HCT116 (cell line): Measurements from ENCODE around the gene PRSS53. TPM values are rescaled to one million over a fixed set of nuclear protein-coding genes. Genes with fewer than 3 reads are reported as not detected.

ENCODE experiments used
- ATAC-seq: fragments of 200-7000 bp; cut with Tn5 transposase; 2 replicates; pipeline ENCODE4 v1.9.1; 2020; ENCODE audit warnings: mild to moderate bottlenecking, moderate library complexity
- BruUV-seq: library from RNA; stranded (reverse); fragments of 400-500 nt; replicated peaks from 2 replicates; lab custom pipeline; 2021; lab: Mats Ljungman, UMichigan
- CTCF ChIA-PET: fragments of 300-600 bp; sonication (Branson Sonifier 250); formaldehyde crosslinking; loops from one replicate; lab custom pipeline; 2021; ENCODE audit warnings: antibody characterized with exemption; lab: Charles Lee
- POLR2A ChIA-PET: fragments of 300-600, 350-600 bp; sonication (Branson Sonifier 250); formaldehyde crosslinking; loops from one replicate; lab custom pipeline; 2021; ENCODE audit warnings: antibody characterized with exemption; lab: Charles Lee
- RAD21 ChIA-PET, 2 experiments: fragments of 300-600 bp; sonication (Branson Sonifier 250); formaldehyde crosslinking; loops; one replicate each; lab custom pipeline; 2023; ENCODE audit warnings: low total read pairs in 2 of 2; ENCODE audit not compliant: uncharacterized antibody in 2 of 2, unreplicated experiment in 2 of 2, low non-redundant PET in 1 of 2; lab: Charles Lee
- DNase-seq: peaks from one replicate; pipeline ENCODE4 v3.0.0-alpha.2; 2010; ENCODE audit warnings: low read depth, low spot score
- H2AFZ ChIP-seq: fragments of 200-600 bp; shearing (Covaris generic), sonication (generic); 2 replicates; pipeline ENCODE4 v1.6.1; 2017; ENCODE audit warnings: low read depth, mixed run types, mixed read lengths, antibody characterized with exemption, low read length; ENCODE audit not compliant: poor library complexity, severe bottlenecking
- H3K27ac ChIP-seq: 2 replicates; pipeline ENCODE4 v1.5.1; 2012; ENCODE audit warnings: low read depth, low read length
- H3K27me3 ChIP-seq: fragments of 200-600 bp; sonication (generic); 2 replicates; pipeline ENCODE4 v1.6.1; 2016; ENCODE audit warnings: mixed run types, low read length, mixed read lengths; ENCODE audit not compliant: insufficient read depth
- H3K36me3 ChIP-seq, 2 experiments: fragments of 200-500 bp in 1 of 2; fragments of 200-600 bp in 1 of 2; sonication (Bioruptor generic) in 1 of 2; sonication (generic) in 1 of 2; 2 replicates each; pipeline versions ENCODE4 v1.5.1 to v1.6.1; 2014 to 2016; ENCODE audit warnings: low read length in 2 of 2, inconsistent platforms in 1 of 2, mixed read lengths in 1 of 2, mixed run types in 1 of 2; ENCODE audit not compliant: insufficient read depth in 2 of 2, control insufficient read depth in 1 of 2
- H3K4me1 ChIP-seq, 2 experiments: fragments of 200-600 bp in 1 of 2; sonication (generic) in 1 of 2; 2 replicates each; pipeline versions ENCODE4 v1.5.1 to v1.6.1; 2012 to 2017; ENCODE audit warnings: low read length in 2 of 2, inconsistent platforms in 1 of 2, mild to moderate bottlenecking in 1 of 2, mixed read lengths in 1 of 2, mixed run types in 1 of 2, moderate library complexity in 1 of 2; ENCODE audit not compliant: insufficient read depth in 2 of 2, control insufficient read depth in 1 of 2
- H3K4me2 ChIP-seq: fragments of 200-600 bp; sonication (generic); 2 replicates; pipeline ENCODE4 v1.6.1; 2017; ENCODE audit warnings: mixed run types, low read length, mixed read lengths
- H3K4me3 ChIP-seq, 2 experiments: fragments of 200-600 bp in 1 of 2; sonication (generic) in 1 of 2; replicated peaks in 1 of 2; 2 replicates each; pipeline ENCODE4 v1.5.1; 2011 to 2016; ENCODE audit warnings: low read length in 2 of 2, control low read depth in 1 of 2, low read depth in 1 of 2, mild to moderate bottlenecking in 1 of 2, mixed read lengths in 1 of 2, mixed run types in 1 of 2
- H3K79me2 ChIP-seq: fragments of 200-600 bp; sonication (generic); 2 replicates; pipeline ENCODE4 v1.6.1; 2017; ENCODE audit warnings: mild to moderate bottlenecking, mixed run types, low read length, moderate library complexity, mixed read lengths; ENCODE audit not compliant: insufficient read depth
- H3K9ac ChIP-seq: fragments of 200-600 bp; sonication (generic); 2 replicates; pipeline ENCODE4 v1.6.1; 2016; ENCODE audit warnings: low read length, mixed read lengths
- H3K9me2 ChIP-seq: fragments of 200-600 bp; sonication (generic), shearing (Covaris generic); 2 replicates; pipeline ENCODE4 v1.6.1; 2017; ENCODE audit warnings: mixed run types, mild to moderate bottlenecking, moderate library complexity; ENCODE audit not compliant: insufficient read depth
- H3K9me3 ChIP-seq, 2 experiments: fragments of 200-500 bp in 1 of 2; fragments of 200-600 bp in 1 of 2; sonication (Bioruptor generic) in 1 of 2; sonication (generic) in 1 of 2; 2 replicates each; pipeline ENCODE4 v1.6.1; 2014 to 2017; ENCODE audit warnings: low read length in 2 of 2, mixed read lengths in 2 of 2, inconsistent platforms in 1 of 2, low read depth in 1 of 2, mild to moderate bottlenecking in 1 of 2, mixed run types in 1 of 2, moderate library complexity in 1 of 2; ENCODE audit not compliant: control insufficient read depth in 1 of 2, insufficient read depth in 1 of 2
- H4K20me1 ChIP-seq: fragments of 200-600 bp; sonication (generic), shearing (Covaris generic); 2 replicates; pipeline ENCODE4 v1.6.1; 2017; ENCODE audit warnings: mixed run types, mild to moderate bottlenecking, moderate library complexity; ENCODE audit not compliant: insufficient read depth
- ATF3 ChIP-seq: IDR thresholded peaks from 2 replicates; pipeline ENCODE4 v1.6.1; 2012
- CBX3 ChIP-seq: IDR thresholded peaks from 2 replicates; pipeline ENCODE4 v1.6.1; 2012; ENCODE audit warnings: low read depth
- CEBPB ChIP-seq: IDR thresholded peaks from 2 replicates; pipeline ENCODE4 v1.6.1; 2012; ENCODE audit warnings: low read depth
- CTCF ChIP-seq, 3 experiments: fragments of 200-600 bp in 1 of 3; sonication (generic) in 1 of 3; IDR thresholded peaks in 2 of 3; conservative IDR thresholded peaks in 1 of 3; 2 replicates each; pipeline ENCODE4 v1.5.1; 2012 to 2017; ENCODE audit warnings: low read depth in 2 of 3, low read length in 2 of 3, antibody characterized with exemption in 1 of 3, borderline replicate concordance in 1 of 3, control low read depth in 1 of 3, mild to moderate bottlenecking in 1 of 3, mixed read lengths in 1 of 3, mixed run types in 1 of 3, moderate library complexity in 1 of 3; ENCODE audit not compliant: insufficient read depth in 1 of 3
- EGR1 ChIP-seq: IDR thresholded peaks from 2 replicates; pipeline ENCODE4 v1.6.1; 2012; ENCODE audit warnings: low read depth
- ELF1 ChIP-seq: IDR thresholded peaks from 2 replicates; pipeline ENCODE4 v1.6.1; 2012; ENCODE audit warnings: low read depth, borderline replicate concordance
- EZH2phosphoT487 ChIP-seq: fragments of 200-600 bp; IDR thresholded peaks from 2 replicates; pipeline ENCODE4 v1.6.1; 2018; ENCODE audit warnings: antibody characterized with exemption, borderline replicate concordance
- FOSL1 ChIP-seq: IDR thresholded peaks from 2 replicates; pipeline ENCODE4 v1.6.1; 2012; ENCODE audit warnings: low read depth
- JUND ChIP-seq: IDR thresholded peaks from 2 replicates; pipeline ENCODE4 v1.6.1; 2012
- RAD21 ChIP-seq: IDR thresholded peaks from 2 replicates; pipeline ENCODE4 v1.6.1; 2012; ENCODE audit warnings: low read depth, mild to moderate bottlenecking
- REST ChIP-seq: IDR thresholded peaks from 2 replicates; pipeline ENCODE4 v1.6.1; 2012; ENCODE audit warnings: low read depth
- SIN3A ChIP-seq: IDR thresholded peaks from 2 replicates; pipeline ENCODE4 v1.6.1; 2012; ENCODE audit warnings: low read depth
- SP1 ChIP-seq: IDR thresholded peaks from 2 replicates; pipeline ENCODE4 v1.6.1; 2012; ENCODE audit warnings: low read depth
- SRF ChIP-seq: IDR thresholded peaks from 2 replicates; pipeline ENCODE4 v1.6.1; 2012; ENCODE audit warnings: low read depth
- TCF7L2 ChIP-seq: IDR thresholded peaks from 2 replicates; pipeline ENCODE4 v1.7.0; 2011; ENCODE audit warnings: borderline replicate concordance, inconsistent platforms; ENCODE audit not compliant: insufficient read depth, insufficient read length; ENCODE audit errors: extremely low read depth
- YY1 ChIP-seq: IDR thresholded peaks from 2 replicates; pipeline ENCODE4 v1.6.1; 2011; ENCODE audit warnings: low read length, low read depth, moderate library complexity, mild to moderate bottlenecking; ENCODE audit not compliant: insufficient replicate concordance; ENCODE audit errors: extremely low read depth
- ZBTB33 ChIP-seq: IDR thresholded peaks from 2 replicates; pipeline ENCODE4 v1.6.1; 2011; ENCODE audit warnings: mild to moderate bottlenecking, low read length, moderate library complexity; ENCODE audit not compliant: insufficient replicate concordance; ENCODE audit errors: extremely low read depth
- ZFX ChIP-seq: fragments of 450-650 bp; IDR thresholded peaks from 2 replicates; pipeline ENCODE4 v1.6.1; 2017
- ZNF274 ChIP-seq: fragments of 200-500 bp; sonication (Bioruptor generic); IDR thresholded peaks from 2 replicates; pipeline ENCODE4 v1.6.1; 2014; ENCODE audit warnings: mild to moderate bottlenecking, low read depth, low read length, inconsistent platforms
- intact Hi-C: fragments of 100-400 bp; cut with micrococcal nuclease; formaldehyde crosslinking; loops from 2 replicates; pipeline ENCODE4 v1.10.0; 2022
- total RNA-seq: library from RNA; stranded (reverse); gene quantifications from one replicate; pipeline ENCODE4 v1.2.1, GENCODE V29; 2021; ENCODE audit not compliant: unreplicated experiment

The PRSS53 gene
- total RNA-seq, 1 experiment from 2014 or later, result 11.6 TPM

GRCh38 chr16:31108794-31109558 lies 20.2 kb upstream of the PRSS53 start:
- Histone ChIP-seq H4K20me1 (no peaks in the 10 kb centered on the region), H3K9ac (peak overlapping the region; percentile 90), H3K27ac (peak overlapping the region; percentile 89), H3K9me3 (no peaks in the 10 kb centered on the region), H3K79me2 (peaks cover 21% of the 10 kb centered on the region), H3K36me3 (peaks cover 14 to 39% of the 10 kb centered on the region in 2 experiments), H3K4me3 (peak overlapping the region; percentile 83 to 98), H3K27me3 (no peaks in the 10 kb centered on the region), H2AFZ (no peak overlapping the region), H3K9me2 (no peaks in the 10 kb centered on the region), H3K4me1 (peaks cover 10 to 32% of the 10 kb centered on the region in 2 experiments; a peak in 3 of 4 replicates), H3K4me2 (peak overlapping the region; percentile 83)
- ChIA-PET RAD21 (no interaction called here), CTCF (interaction anchor here (1.4 kb wide), 1 partner anchor 124 kb away, joined by 3 read pairs; the partner anchor contains the start of gene HSD3B7), POLR2A (no interaction called here)
- DNase-seq (no peak), ATAC-seq (peak; percentile 3; the same call in 1 of the 2 replicates)
- BruUV-seq, result TSS peak; percentile 47
- intact Hi-C loops, result loop anchor here (5.0 kb wide), 1 partner anchor 333 kb away; the partner anchor contains the start of gene ZNF843
- TF ChIP-seq SRF (no peak), FOSL1 (no peak), SIN3A (no peak), ZNF274 (no peak), EZH2phosphoT487 (no peak), CTCF (IDR thresholded peaks at IDR 0.05 in 2 of 3, conservative IDR thresholded peaks at IDR 0.05 in 1 of 3; ENCODE audit: borderline replicate concordance in 1 of 3, insufficient read depth in 1 of 3, low read depth in 2 of 3, low read length in 2 of 3) (no peak), TCF7L2 (no peak), ZBTB33 (no peak), RAD21 (no peak), CEBPB (no peak), EGR1 (no peak), YY1 (no peak), CBX3 (no peak), SP1 (no peak), JUND (no peak), ATF3 (no peak), REST (no peak), ZFX (no peak), ELF1 (no peak)
